ENCODE measurements around the gene LTB.

LTB gene

GRCh38 chr6:31569861-31570536 is 12.2 kb downstream of the LTB start (continued):
- TF ChIP-seq ZFP30 (CRISPR knock-in tag; IDR thresholded peaks at IDR 0.05) (no peak), ARNTL (CRISPR knock-in tag; IDR thresholded peaks at IDR 0.05; ENCODE audit: borderline replicate concordance, low read depth) (no peak), TOX (CRISPR knock-in tag; IDR thresholded peaks at IDR 0.05; ENCODE audit: borderline replicate concordance) (no peak), ISL1 (CRISPR knock-in tag; IDR thresholded peaks at IDR 0.05) (no peak), CSDC2 (CRISPR knock-in tag; IDR thresholded peaks at IDR 0.05) (no peak)
- TF ChIP-seq, protein P1, sequence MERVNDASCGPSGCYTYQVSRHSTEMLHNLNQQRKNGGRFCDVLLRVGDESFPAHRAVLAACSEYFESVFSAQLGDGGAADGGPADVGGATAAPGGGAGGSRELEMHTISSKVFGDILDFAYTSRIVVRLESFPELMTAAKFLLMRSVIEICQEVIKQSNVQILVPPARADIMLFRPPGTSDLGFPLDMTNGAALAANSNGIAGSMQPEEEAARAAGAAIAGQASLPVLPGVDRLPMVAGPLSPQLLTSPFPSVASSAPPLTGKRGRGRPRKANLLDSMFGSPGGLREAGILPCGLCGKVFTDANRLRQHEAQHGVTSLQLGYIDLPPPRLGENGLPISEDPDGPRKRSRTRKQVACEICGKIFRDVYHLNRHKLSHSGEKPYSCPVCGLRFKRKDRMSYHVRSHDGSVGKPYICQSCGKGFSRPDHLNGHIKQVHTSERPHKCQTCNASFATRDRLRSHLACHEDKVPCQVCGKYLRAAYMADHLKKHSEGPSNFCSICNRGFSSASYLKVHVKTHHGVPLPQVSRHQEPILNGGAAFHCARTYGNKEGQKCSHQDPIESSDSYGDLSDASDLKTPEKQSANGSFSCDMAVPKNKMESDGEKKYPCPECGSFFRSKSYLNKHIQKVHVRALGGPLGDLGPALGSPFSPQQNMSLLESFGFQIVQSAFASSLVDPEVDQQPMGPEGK (CRISPR knock-in tag; IDR thresholded peaks at IDR 0.05; ENCODE audit: borderline replicate concordance) = no peak

DNA sequence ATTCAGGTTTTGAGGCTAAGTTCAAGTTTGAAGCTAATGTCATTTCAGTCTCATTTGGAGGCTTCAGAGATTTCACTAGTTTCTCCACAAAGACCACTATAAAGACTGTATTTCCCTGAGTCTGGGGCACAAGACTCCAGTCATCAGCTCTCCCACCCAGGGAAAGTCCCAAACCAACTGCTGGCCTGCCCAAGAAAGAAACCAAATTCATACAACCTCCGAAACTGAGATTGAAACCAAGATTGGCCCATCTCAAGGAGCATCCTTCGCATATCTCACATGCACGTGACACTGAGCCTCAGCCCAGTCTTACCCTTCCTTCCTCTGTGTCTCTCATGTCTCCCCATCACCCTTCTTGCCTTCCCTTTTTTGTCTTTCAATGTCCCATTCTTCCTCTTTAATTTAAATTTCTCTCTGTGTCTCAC is 13.7 kb downstream of the LTB start:
- no peak for ATAC-seq
- TF ChIP-seq ZFP3 (CRISPR knock-in tag; IDR thresholded peaks at IDR 0.05) (no peak), ISL1 (CRISPR knock-in tag; IDR thresholded peaks at IDR 0.05) (no peak), PPARA (CRISPR knock-in tag; IDR thresholded peaks at IDR 0.05; ENCODE audit: borderline replicate concordance) (no peak), CREB5 (CRISPR knock-in tag; IDR thresholded peaks at IDR 0.05; ENCODE audit: low read depth) (no peak), RARB (CRISPR knock-in tag; IDR thresholded peaks at IDR 0.05) (no peak), ZFP30 (CRISPR knock-in tag; IDR thresholded peaks at IDR 0.05) (no peak), ARNTL (CRISPR knock-in tag; IDR thresholded peaks at IDR 0.05; ENCODE audit: borderline replicate concordance, low read depth) (no peak), CSDC2 (CRISPR knock-in tag; IDR thresholded peaks at IDR 0.05) (no peak), SNAI2 (CRISPR knock-in tag; IDR thresholded peaks at IDR 0.05) (no peak), TOX (CRISPR knock-in tag; IDR thresholded peaks at IDR 0.05; ENCODE audit: borderline replicate concordance) (no peak)
- TF ChIP-seq, protein P1 (CRISPR knock-in tag; IDR thresholded peaks at IDR 0.05; ENCODE audit: borderline replicate concordance) = no peak
- TF ChIP-seq, protein P2, sequence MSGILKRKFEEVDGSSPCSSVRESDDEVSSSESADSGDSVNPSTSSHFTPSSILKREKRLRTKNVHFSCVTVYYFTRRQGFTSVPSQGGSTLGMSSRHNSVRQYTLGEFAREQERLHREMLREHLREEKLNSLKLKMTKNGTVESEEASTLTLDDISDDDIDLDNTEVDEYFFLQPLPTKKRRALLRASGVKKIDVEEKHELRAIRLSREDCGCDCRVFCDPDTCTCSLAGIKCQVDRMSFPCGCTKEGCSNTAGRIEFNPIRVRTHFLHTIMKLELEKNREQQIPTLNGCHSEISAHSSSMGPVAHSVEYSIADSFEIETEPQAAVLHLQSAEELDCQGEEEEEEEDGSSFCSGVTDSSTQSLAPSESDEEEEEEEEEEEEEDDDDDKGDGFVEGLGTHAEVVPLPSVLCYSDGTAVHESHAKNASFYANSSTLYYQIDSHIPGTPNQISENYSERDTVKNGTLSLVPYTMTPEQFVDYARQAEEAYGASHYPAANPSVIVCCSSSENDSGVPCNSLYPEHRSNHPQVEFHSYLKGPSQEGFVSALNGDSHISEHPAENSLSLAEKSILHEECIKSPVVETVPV (CRISPR knock-in tag; IDR thresholded peaks at IDR 0.05) = no peak
- TF ChIP-seq, protein P3, sequence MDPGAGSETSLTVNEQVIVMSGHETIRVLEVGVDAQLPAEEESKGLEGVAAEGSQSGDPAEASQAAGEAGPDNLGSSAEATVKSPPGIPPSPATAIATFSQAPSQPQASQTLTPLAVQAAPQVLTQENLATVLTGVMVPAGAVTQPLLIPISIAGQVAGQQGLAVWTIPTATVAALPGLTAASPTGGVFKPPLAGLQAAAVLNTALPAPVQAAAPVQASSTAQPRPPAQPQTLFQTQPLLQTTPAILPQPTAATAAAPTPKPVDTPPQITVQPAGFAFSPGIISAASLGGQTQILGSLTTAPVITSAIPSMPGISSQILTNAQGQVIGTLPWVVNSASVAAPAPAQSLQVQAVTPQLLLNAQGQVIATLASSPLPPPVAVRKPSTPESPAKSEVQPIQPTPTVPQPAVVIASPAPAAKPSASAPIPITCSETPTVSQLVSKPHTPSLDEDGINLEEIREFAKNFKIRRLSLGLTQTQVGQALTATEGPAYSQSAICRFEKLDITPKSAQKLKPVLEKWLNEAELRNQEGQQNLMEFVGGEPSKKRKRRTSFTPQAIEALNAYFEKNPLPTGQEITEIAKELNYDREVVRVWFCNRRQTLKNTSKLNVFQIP (CRISPR knock-in tag; IDR thresholded peaks at IDR 0.05; ENCODE audit: borderline replicate concordance, low read depth) = no peak

DNA sequence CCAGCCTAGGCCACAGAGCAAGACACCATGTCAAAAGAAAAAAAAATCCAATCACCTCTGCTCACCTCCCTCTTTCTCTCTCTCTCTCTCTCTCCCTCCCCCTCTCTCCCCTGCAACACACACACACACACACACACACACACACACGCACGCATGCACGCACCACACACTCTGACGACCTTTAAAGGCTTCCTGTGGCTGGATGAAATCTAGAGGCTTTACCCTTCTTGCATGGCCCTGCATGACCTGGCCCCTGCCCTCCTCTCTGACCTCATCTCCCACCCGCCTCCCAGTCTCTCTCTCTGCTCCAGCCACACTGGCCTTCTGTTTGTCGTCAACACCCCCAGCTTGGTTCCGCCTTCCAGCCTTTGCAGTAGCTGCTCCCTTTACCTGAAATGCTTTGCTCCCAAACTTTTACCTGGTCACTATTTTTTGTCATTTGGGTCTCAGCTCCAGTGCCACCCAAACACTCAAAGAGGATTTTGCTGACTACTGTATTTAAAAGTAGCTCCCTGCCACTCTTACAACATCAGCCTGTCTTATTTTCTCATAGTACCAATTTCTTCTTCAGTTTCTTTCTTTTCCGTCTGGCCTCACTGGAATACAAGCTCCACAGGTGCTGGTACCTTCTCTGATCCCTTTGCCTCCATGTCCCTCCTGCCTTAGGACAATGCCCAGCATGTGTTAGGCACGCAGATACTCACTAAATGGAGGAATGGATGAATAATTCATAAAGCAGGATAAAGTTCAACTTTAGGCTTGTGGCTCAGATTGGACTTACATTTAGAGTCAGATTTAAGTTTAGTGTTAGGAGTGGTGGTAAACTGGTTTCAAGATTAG is 14.5 kb downstream of the LTB start:
- no peak for ATAC-seq

More for the DNA sequence above, 14.5 kb downstream of the LTB start:
- TF ChIP-seq ARNTL (CRISPR knock-in tag; IDR thresholded peaks at IDR 0.05; ENCODE audit: borderline replicate concordance, low read depth) (no peak), CREB5 (CRISPR knock-in tag; IDR thresholded peaks at IDR 0.05; ENCODE audit: low read depth) (no peak), ESRRG (CRISPR knock-in tag; IDR thresholded peaks at IDR 0.05) (no peak)
- TF ChIP-seq, protein P4, sequence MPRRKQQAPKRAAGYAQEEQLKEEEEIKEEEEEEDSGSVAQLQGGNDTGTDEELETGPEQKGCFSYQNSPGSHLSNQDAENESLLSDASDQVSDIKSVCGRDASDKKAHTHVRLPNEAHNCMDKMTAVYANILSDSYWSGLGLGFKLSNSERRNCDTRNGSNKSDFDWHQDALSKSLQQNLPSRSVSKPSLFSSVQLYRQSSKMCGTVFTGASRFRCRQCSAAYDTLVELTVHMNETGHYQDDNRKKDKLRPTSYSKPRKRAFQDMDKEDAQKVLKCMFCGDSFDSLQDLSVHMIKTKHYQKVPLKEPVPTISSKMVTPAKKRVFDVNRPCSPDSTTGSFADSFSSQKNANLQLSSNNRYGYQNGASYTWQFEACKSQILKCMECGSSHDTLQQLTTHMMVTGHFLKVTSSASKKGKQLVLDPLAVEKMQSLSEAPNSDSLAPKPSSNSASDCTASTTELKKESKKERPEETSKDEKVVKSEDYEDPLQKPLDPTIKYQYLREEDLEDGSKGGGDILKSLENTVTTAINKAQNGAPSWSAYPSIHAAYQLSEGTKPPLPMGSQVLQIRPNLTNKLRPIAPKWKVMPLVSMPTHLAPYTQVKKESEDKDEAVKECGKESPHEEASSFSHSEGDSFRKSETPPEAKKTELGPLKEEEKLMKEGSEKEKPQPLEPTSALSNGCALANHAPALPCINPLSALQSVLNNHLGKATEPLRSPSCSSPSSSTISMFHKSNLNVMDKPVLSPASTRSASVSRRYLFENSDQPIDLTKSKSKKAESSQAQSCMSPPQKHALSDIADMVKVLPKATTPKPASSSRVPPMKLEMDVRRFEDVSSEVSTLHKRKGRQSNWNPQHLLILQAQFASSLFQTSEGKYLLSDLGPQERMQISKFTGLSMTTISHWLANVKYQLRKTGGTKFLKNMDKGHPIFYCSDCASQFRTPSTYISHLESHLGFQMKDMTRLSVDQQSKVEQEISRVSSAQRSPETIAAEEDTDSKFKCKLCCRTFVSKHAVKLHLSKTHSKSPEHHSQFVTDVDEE (CRISPR knock-in tag; IDR thresholded peaks at IDR 0.05) = no peak
- TF ChIP-seq, protein P1 (CRISPR knock-in tag; IDR thresholded peaks at IDR 0.05; ENCODE audit: borderline replicate concordance) = no peak
